ENCODE data around the gene PTDSS2.

PTDSS2 gene

DNA sequence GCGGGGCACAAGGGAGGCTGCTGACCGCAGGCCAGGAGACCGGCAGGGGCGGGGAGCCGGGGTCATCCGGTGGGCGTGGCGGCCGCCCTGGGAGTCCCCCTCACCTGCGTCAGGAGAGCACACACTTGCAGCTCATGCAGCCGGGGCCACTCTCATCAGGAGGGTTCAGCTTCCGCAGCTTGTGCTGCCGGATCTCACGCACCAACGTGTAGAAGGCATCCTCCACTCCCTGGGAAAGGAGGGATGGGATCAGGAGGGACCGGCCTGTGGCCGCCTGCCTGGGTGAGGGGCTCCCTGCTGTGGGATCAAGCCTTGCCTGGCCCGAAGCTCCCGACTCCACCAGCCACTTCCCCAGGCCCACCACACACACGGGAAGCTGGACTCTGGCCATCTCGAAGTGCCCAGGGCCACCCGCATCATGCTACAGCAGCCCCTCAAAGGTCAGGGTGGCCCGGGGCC is 82.5 kb downstream of the PTDSS2 start:
- Histone ChIP-seq H3K27me3 (peaks cover 0 to 7% of the 10 kb centered on the region in 2 donors), H3K36me3 (peaks cover 22 to 45% (median 24%) of the 10 kb centered on the region in 3 donors), H3K4me3 (no peak overlapping the region), H3K9me3 (no peaks in the 10 kb centered on the region), H3K4me1 (peaks cover 3 to 40% (median 32%) of the 10 kb centered on the region in 4 donors), H3K27ac (no peak overlapping the region)
- peak in 1 of 2 donors; percentile 68 for DNase-seq
- no peak for TF ChIP-seq CTCF (IDR thresholded peaks at IDR 0.05)
- intact Hi-C loops (cut with DNase I; ENCODE audit: low total_unique reads): loop anchor here (2.0 to 10.0 kb wide), 2 partner anchors 78 to 228 kb away; partner anchors contain the start of gene IFITM2

DNA sequence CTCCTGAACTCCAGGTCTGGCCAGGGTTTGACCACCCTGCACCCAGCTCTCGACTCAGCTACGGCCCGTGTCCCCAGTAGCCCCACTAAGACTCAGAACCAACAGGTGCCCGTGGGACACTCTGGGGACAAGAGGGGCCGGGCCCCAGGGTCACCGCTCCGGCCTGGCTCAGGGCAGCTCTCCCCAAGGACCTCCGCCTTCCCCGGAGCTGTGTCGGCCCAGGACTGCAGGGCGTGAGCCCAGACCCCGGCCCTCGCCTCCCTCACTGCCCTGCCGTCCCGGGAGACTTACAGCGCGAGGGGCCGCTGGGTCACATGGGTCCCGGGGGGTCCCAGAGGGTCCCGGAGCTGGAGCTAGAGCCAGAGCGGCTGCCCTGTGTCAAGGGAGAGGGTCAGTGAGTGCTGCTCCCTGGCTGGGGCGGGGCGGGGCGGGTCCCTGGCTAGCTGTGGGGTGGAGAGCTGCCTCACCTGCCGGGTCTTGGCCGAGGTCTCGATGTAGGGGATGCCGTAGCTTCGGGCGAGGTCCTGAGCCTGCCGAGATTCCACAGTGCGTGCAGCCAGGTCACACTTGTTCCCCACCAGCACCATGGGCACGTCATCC is 83.0 kb downstream of the PTDSS2 start:
- peak in 1 of 2 donors; percentile 65 for DNase-seq
- no peak overlapping the region for H3K27ac ChIP-seq
- intact Hi-C loops (cut with DNase I; ENCODE audit: low total_unique reads): loop anchor here (2.0 to 10.0 kb wide), 2 partner anchors 78 to 228 kb away; partner anchors contain the start of gene IFITM2
- peaks cover 3 to 44% (median 34%) of the 10 kb centered on the region in 4 donors for H3K4me1 ChIP-seq
- no peak overlapping the region for H3K4me3 ChIP-seq
- no peaks in the 10 kb centered on the region for H3K9me3 ChIP-seq
- peaks cover 22 to 45% (median 24%) of the 10 kb centered on the region in 3 donors for H3K36me3 ChIP-seq
- TF ChIP-seq CTCF (IDR thresholded peaks at IDR 0.05): no peak
- peaks cover 0 to 11% of the 10 kb centered on the region in 2 donors for H3K27me3 ChIP-seq

GRCh38 chr11:533586-534395 is 83.7 kb downstream of the PTDSS2 start:
- Histone ChIP-seq H3K27me3 (peaks cover 0 to 11% of the 10 kb centered on the region in 2 donors), H3K36me3 (peaks cover 22 to 45% (median 24%) of the 10 kb centered on the region in 3 donors), H3K4me3 (peak overlapping the region; percentile 81 to 98), H3K9me3 (no peaks in the 10 kb centered on the region), H3K4me1 (peaks cover 3 to 44% (median 34%) of the 10 kb centered on the region in 4 donors), H3K27ac (peak overlapping the region; percentile 76 to 78)
- intact Hi-C loops (cut with DNase I; ENCODE audit: low total_unique reads): loop anchor here (2.0 to 10.0 kb wide), 2 partner anchors 77 to 229 kb away; partner anchors contain the start of gene IFITM2
- peak in 1 of 2 donors; percentile 68 for DNase-seq
- no peak for TF ChIP-seq CTCF (IDR thresholded peaks at IDR 0.05)

DNA sequence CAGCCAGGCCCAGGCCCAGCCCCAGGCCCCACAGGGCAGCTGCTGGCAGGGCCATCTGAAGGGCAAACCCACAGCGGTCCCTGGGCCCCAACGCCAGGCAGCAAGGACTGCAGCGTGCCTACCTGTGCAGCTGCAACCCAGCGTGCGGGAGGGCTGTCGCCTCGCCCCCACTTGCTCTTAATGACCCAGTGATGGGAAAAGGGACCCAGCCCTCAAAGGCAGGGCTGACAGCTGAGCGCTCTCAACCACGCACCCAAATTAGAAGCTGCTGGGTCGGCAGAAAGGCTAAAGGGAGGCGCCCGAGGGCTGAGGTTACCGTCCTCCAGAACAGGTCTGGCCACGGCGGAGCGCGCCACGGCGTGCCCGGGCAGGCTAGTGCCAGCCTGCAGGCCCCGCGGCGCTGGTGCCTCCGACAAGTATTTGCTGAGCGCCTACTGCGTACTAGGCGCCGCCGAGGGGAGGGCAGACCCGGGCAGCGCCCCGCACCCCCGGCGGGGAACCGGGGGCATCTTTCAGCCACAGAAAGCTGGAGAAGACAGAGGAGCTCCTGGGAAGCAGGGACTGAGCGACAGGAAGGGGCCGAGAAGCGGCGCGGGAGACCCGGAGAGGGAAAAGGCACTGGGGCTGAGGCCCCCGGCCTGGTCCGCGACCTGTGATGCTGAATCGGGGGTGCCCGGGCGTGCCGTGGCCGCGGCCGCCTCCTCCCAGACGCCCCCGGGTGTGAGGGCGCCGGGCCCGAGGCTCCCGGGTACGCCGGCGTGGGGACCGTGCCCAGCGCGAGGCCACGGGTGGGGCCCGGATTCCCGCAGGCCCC is 84.5 kb downstream of the PTDSS2 start:
- Histone ChIP-seq H3K27ac (peak overlapping the region; percentile 76 to 78), H3K36me3 (peaks cover 22 to 38% (median 24%) of the 10 kb centered on the region in 3 donors), H3K9me3 (no peaks in the 10 kb centered on the region), H3K27me3 (peaks cover 0 to 11% of the 10 kb centered on the region in 2 donors), H3K4me1 (peaks cover 3 to 44% (median 34%) of the 10 kb centered on the region in 4 donors), H3K4me3 (peak overlapping the region; percentile 81 to 98)
- intact Hi-C loops (cut with DNase I; ENCODE audit: low total_unique reads): loop anchor here (10.0 kb wide), 1 partner anchor 230 kb away; the partner anchor contains the start of gene IFITM2
- no peak for TF ChIP-seq CTCF (IDR thresholded peaks at IDR 0.05)
- DNase-seq: peak in 1 of 2 donors; percentile 70

GRCh38 chr11:535210-535518 is 85.1 kb downstream of the PTDSS2 start:
- Histone ChIP-seq H3K9me3 (no peaks in the 10 kb centered on the region), H3K27me3 (peaks cover 0 to 11% of the 10 kb centered on the region in 2 donors), H3K4me1 (peaks cover 3 to 44% (median 34%) of the 10 kb centered on the region in 4 donors), H3K27ac (peak overlapping the region; percentile 76 to 78), H3K36me3 (peaks cover 22 to 32% (median 24%) of the 10 kb centered on the region in 3 donors), H3K4me3 (peak overlapping the region; percentile 81 to 98)
- DNase-seq: no peak
- TF ChIP-seq CTCF (IDR thresholded peaks at IDR 0.05): no peak
- intact Hi-C loops (cut with DNase I; ENCODE audit: low total_unique reads): loop anchor here (10.0 kb wide), 1 partner anchor 230 kb away; the partner anchor contains the start of gene IFITM2

All from tibial artery (tissue), 4 donors.